Hepatocyte (in vitro differentiated cells): ENCODE results near the gene PGA3. TPM values are rescaled to one million over a fixed set of nuclear protein-coding genes. Genes with fewer than 3 reads are reported as not detected.

Source experiments
- DNase-seq: peaks from one replicate; pipeline ENCODE4 v3.0.0-alpha.2; 2016; ENCODE audit warnings: low spot score
- H2AFZ ChIP-seq: fragments of 200-600 bp; sonication (generic); 2 replicates; pipeline ENCODE4 v1.6.0; 2016; ENCODE audit warnings: antibody characterized with exemption, mild to moderate bottlenecking
- H3K27ac ChIP-seq: fragments of 200-600 bp; sonication (generic); 2 replicates; pipeline ENCODE4 v1.5.1; 2016; ENCODE audit warnings: mild to moderate bottlenecking
- H3K27me3 ChIP-seq: fragments of 200-600 bp; sonication (generic); 2 replicates; pipeline ENCODE4 v1.6.1; 2016
- H3K36me3 ChIP-seq: fragments of 200-600 bp; sonication (generic); replicated peaks from 2 replicates; pipeline ENCODE4 v1.5.1; 2016; ENCODE audit warnings: low read depth; ENCODE audit not compliant: insufficient read depth
- H3K4me1 ChIP-seq: fragments of 200-600 bp; sonication (generic); 2 replicates; pipeline ENCODE4 v1.5.1; 2016; ENCODE audit warnings: mild to moderate bottlenecking, moderate library complexity; ENCODE audit not compliant: insufficient read depth
- H3K4me2 ChIP-seq: fragments of 200-600 bp; sonication (generic); 2 replicates; pipeline ENCODE4 v1.6.0; 2016
- H3K4me3 ChIP-seq: fragments of 200-600 bp; sonication (generic); 2 replicates; pipeline ENCODE4 v1.5.1; 2016; ENCODE audit warnings: mild to moderate bottlenecking
- H3K79me2 ChIP-seq: fragments of 200-600 bp; sonication (generic); 2 replicates; pipeline ENCODE4 v1.6.0; 2017; ENCODE audit warnings: mild to moderate bottlenecking
- H3K9me2 ChIP-seq: fragments of 200-600 bp; sonication (generic); replicated peaks from 2 replicates; pipeline ENCODE4 v1.6.0; 2017; ENCODE audit warnings: mild to moderate bottlenecking; ENCODE audit not compliant: insufficient read depth
- H3K9me3 ChIP-seq: fragments of 200-600 bp; sonication (generic); 2 replicates; pipeline ENCODE4 v1.5.1; 2016; ENCODE audit warnings: low read depth, mild to moderate bottlenecking
- H4K20me1 ChIP-seq: fragments of 200-600 bp; sonication (generic); 2 replicates; pipeline ENCODE4 v1.6.0; 2016; ENCODE audit warnings: mild to moderate bottlenecking; ENCODE audit not compliant: insufficient read depth, poor library complexity, severe bottlenecking
- EZH2 ChIP-seq: fragments of 200-600 bp; sonication (generic); IDR thresholded peaks from 2 replicates; pipeline ENCODE4 v1.6.1; 2016; ENCODE audit warnings: antibody characterized with exemption, mild to moderate bottlenecking, borderline replicate concordance
- EZH2phosphoT487 ChIP-seq: fragments of 200-600 bp; sonication (generic); IDR thresholded peaks from one replicate; pipeline ENCODE4 v1.6.1; 2018; ENCODE audit warnings: antibody characterized with exemption, mild to moderate bottlenecking, low read depth, moderate library complexity; ENCODE audit not compliant: unreplicated experiment, severe bottlenecking
- WGBS: methylation state at CpG from one replicate; pipeline ENCODE4 v1.1.6; 2016; ENCODE audit warnings: low lambda C conversion rate; ENCODE audit errors: missing lambda C conversion rate; 5-methylcytosine and 5-hydroxymethylcytosine counted together
- polyA plus RNA-seq: library from polyadenylated mRNA; unstranded; fragments of >200 nt; fragmentation: Nextera tagmentation; extraction: Ambion mirVana; gene quantifications from 2 replicates; pipeline ENCODE4 v1.2.1, GENCODE V29; 2016
- total RNA-seq: library from RNA; depleted of rRNA; stranded (reverse); fragments of >200 nt; gene quantifications from 2 replicates; pipeline ENCODE4 v1.2.3, GENCODE V29; 2014
- TF ChIP-seq, protein P1 (sequence below): fragments of 200-600 bp; sonication (generic); IDR thresholded peaks from 2 replicates; pipeline ENCODE4 v1.5.1; 2016; ENCODE audit warnings: antibody characterized with exemption, mild to moderate bottlenecking; ENCODE audit not compliant: poor library complexity

PGA3 gene
- total and polyA plus RNA-seq, 2 experiments from 2014 or later = 0.27 to 1.4 TPM

DNA sequence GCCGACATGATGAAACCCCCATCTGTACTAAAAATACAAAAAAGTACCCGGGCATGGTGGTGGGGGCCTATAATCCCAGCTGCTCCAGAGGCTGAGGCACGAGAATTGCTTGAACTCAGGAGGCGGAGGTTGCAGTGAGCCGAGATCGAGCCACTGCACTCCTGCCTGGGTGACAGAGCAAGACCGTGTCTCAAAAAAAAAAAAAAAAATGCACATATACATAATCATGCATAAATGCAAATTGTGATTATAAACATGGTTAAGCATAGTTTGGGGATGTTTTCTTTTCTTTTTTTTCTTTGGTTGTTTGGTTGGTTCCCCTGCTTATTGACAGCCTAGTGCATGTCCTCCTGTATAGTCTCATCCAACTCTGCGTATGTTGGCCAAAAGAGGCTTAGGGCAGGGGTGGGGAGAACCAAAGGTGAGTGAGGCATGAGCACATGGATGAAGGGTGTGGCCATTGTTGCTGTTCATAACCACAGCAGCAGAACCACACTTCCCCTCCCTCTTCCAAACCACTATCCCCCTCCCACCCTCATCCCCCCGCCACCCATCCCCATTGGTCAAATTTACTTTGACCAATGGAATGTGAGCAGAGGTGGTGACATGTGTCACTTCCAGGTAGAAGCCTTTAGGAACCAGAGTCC, 35.1 kb upstream of the PGA3 start:
- H3K27ac ChIP-seq = no peak overlapping the region
- H3K4me2 ChIP-seq = no peak overlapping the region
- no peak for DNase-seq
- no peaks in the 10 kb centered on the region for H3K79me2 ChIP-seq
- TF ChIP-seq EZH2 = no peak
- 96% methylated on average over 9 of the region's 9 CpGs for WGBS
- H3K36me3 ChIP-seq = no peaks in the 10 kb centered on the region
- H3K4me3 ChIP-seq = no peak overlapping the region
- H2AFZ ChIP-seq = no peak overlapping the region
- H4K20me1 ChIP-seq = no peaks in the 10 kb centered on the region
- peaks cover 5% of the 10 kb centered on the region for H3K4me1 ChIP-seq
- no peaks in the 10 kb centered on the region for H3K9me3 ChIP-seq
- no peaks in the 10 kb centered on the region for H3K9me2 ChIP-seq
- no peaks in the 10 kb centered on the region for H3K27me3 ChIP-seq

DNA sequence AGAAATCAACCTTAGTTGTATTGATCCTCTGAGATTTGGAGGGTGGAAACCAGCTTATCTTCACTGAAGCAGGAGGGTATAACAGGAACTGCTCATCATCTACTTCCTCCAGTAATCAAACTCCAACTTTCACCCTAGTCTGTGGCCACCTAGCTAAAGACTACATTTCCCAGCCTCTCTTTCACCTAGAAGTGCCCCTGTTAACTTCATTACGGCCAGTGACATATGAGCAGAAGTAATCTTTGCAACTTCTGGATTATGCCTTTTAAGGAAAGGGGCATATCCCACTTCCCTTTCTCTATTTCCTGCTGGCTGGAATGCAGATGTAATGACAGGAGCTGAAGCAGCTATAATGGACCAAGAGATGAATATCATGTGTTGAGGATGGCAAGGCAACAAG, 34.5 kb upstream of the PGA3 start:
- H4K20me1 ChIP-seq = no peaks in the 10 kb centered on the region
- peaks cover 5% of the 10 kb centered on the region for H3K4me1 ChIP-seq
- H3K27ac ChIP-seq = no peak overlapping the region
- no peak for DNase-seq
- no peak overlapping the region for H3K4me2 ChIP-seq
- no peaks in the 10 kb centered on the region for H3K27me3 ChIP-seq
- TF ChIP-seq, protein P1, sequence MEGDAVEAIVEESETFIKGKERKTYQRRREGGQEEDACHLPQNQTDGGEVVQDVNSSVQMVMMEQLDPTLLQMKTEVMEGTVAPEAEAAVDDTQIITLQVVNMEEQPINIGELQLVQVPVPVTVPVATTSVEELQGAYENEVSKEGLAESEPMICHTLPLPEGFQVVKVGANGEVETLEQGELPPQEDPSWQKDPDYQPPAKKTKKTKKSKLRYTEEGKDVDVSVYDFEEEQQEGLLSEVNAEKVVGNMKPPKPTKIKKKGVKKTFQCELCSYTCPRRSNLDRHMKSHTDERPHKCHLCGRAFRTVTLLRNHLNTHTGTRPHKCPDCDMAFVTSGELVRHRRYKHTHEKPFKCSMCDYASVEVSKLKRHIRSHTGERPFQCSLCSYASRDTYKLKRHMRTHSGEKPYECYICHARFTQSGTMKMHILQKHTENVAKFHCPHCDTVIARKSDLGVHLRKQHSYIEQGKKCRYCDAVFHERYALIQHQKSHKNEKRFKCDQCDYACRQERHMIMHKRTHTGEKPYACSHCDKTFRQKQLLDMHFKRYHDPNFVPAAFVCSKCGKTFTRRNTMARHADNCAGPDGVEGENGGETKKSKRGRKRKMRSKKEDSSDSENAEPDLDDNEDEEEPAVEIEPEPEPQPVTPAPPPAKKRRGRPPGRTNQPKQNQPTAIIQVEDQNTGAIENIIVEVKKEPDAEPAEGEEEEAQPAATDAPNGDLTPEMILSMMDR = no peak
- no peak for TF ChIP-seq EZH2phosphoT487
- TF ChIP-seq EZH2 = no peak
- no peaks in the 10 kb centered on the region for H3K9me3 ChIP-seq
- no peaks in the 10 kb centered on the region for H3K36me3 ChIP-seq
- no peaks in the 10 kb centered on the region for H3K9me2 ChIP-seq
- 81% methylated on average over 1 of the region's 1 CpG for WGBS
- H3K79me2 ChIP-seq = no peaks in the 10 kb centered on the region
- no peak overlapping the region for H3K4me3 ChIP-seq
- H2AFZ ChIP-seq = no peak overlapping the region

DNA sequence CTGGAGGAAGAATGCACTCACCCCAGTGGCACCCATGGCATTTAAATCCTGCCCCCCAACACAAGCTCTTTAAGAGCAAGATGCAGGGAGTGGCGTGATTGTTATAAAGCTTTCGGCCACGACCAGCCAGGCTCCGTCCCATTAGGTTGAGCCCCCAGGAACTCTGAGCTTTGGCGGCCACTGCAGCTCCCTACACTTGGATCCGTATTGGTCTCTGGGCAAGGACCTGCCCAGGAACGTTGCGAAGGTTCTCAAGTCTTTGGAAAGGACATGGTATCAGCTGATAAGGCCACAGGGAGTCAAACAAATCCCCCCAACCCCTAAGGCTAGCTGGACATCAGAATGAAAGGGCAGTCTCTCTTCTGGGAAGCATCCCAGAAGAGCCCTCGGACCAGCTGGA, 32.7 kb upstream of the PGA3 start:
- 81% methylated on average over 9 of the region's 9 CpGs for WGBS
- DNase-seq = no peak
- Histone ChIP-seq H3K27me3 (no peaks in the 10 kb centered on the region), H3K9me3 (no peaks in the 10 kb centered on the region), H3K79me2 (no peaks in the 10 kb centered on the region), H4K20me1 (no peaks in the 10 kb centered on the region), H3K4me2 (no peak overlapping the region), H3K9me2 (no peaks in the 10 kb centered on the region), H3K27ac (no peak overlapping the region), H2AFZ (no peak overlapping the region), H3K4me1 (peaks cover under 1% of the 10 kb centered on the region), H3K4me3 (no peak overlapping the region), H3K36me3 (no peaks in the 10 kb centered on the region)
- TF ChIP-seq EZH2phosphoT487 (no peak), EZH2 (no peak)
- TF ChIP-seq, protein P1 = no peak

DNA sequence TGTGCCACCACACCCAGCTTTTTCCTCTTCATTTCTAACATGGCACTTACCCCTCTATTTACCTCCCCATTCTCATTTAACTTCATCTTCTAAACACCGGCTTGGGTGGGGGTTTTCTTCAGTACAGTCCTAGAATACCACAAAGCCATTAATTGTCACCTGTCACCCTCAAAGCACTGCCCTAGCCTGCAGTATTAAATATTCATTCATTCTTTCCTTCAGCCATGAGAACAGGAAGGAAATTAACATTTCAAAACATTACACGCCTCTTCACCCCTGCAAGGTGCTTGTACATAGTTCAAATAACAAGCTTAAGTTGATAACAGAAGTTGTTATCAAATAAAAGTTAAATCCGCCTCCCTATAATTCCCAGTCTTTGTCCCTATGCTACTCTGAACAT, 31.4 kb upstream of the PGA3 start:
- Histone ChIP-seq H3K9me3 (no peaks in the 10 kb centered on the region), H3K36me3 (no peaks in the 10 kb centered on the region), H3K9me2 (no peaks in the 10 kb centered on the region), H3K79me2 (no peaks in the 10 kb centered on the region), H3K4me2 (no peak overlapping the region), H3K27ac (no peak overlapping the region), H3K27me3 (no peaks in the 10 kb centered on the region), H3K4me3 (no peak overlapping the region), H4K20me1 (no peaks in the 10 kb centered on the region), H3K4me1 (no peaks in the 10 kb centered on the region), H2AFZ (no peak overlapping the region)
- WGBS = 88% methylated on average over 3 of the region's 3 CpGs
- no peak for DNase-seq
- TF ChIP-seq EZH2 (no peak), EZH2phosphoT487 (no peak)
- TF ChIP-seq, protein P1 = no peak
